ENCODE data around the gene BRMS1L.

DNA sequence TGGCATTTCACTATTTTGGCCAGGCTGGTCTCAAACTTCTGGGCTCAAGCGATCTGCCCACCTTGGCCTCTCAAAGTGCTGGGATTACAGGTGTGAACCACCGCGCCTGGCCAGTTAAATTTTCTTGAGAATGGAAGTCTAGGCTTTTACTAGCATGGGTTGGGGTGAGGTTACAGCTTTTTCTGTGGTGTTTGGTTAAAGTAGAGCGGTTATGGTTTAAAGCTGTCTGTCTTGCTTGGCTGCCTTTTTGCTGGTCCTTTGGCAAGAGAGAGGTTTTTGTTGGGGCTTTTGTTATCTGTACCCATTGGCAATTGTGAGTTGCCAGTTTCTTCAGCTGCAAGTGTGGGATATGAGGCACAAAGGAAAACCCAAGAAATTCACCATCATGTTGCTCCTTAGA, 84.1 kb downstream of the BRMS1L start:
- TF ChIP-seq POLR2A (IDR thresholded peaks at IDR 0.05; ENCODE audit: low read depth, low read length), result no peak
- no peak for TF ChIP-seq POLR2AphosphoS5 (IDR thresholded peaks at IDR 0.05; ENCODE audit: low read depth, low read length)
- no peak for TF ChIP-seq SPI1 (IDR thresholded peaks at IDR 0.05; ENCODE audit: low read depth, low read length)
